ENCODE data around the gene RERG. TPM values are rescaled to one million over a fixed set of nuclear protein-coding genes. Genes with fewer than 3 reads are reported as not detected.

Gene RERG
- total and polyA plus RNA-seq, 4 donors, result 1.0 to 1.4 (median 1.1) TPM

GRCh38 chr12:15218794-15219193, 2.4 kb downstream of the RERG start (continued):
- TF ChIP-seq JUND (IDR thresholded peaks at IDR 0.05), result no peak

GRCh38 chr12:15216036-15216889, 5.0 kb downstream of the RERG start:
- Histone ChIP-seq H3K36me3 (ENCODE audit: control insufficient read depth in 4 of 4, insufficient read depth in 3 of 4, low read depth in 1 of 4, low read length in 3 of 4) (no peaks in the 10 kb centered on the region), H3K9me3 (ENCODE audit: control insufficient read depth in 4 of 4, low read length in 3 of 4) (no peaks in the 10 kb centered on the region), H3K27ac (ENCODE audit: low read depth in 1 of 2, low read length in 2 of 2) (no peak overlapping the region), H3K4me1 (ENCODE audit: control insufficient read depth in 4 of 4, insufficient read depth in 4 of 4, low read length in 3 of 4) (peaks cover 1 to 6% (median 4%) of the 10 kb centered on the region in 4 donors), H3K4me3 (ENCODE audit: low read depth in 1 of 3, low read length in 3 of 3) (no peak overlapping the region), H3K9ac (ENCODE audit: low read depth in 1 of 2, low read length in 2 of 2) (no peak overlapping the region), H3K27me3 (ENCODE audit: control insufficient read depth in 4 of 4, insufficient read depth in 4 of 4, low read length in 3 of 4) (peaks cover 0 to 9% (median 0%) of the 10 kb centered on the region in 4 donors)
- 56% methylated on average over 5 of the region's 5 CpGs for WGBS
- no peak for TF ChIP-seq FOXA2 (IDR thresholded peaks at IDR 0.05)
- no peak for TF ChIP-seq JUND (IDR thresholded peaks at IDR 0.05)
- no peak for TF ChIP-seq HNF4G (IDR thresholded peaks at IDR 0.05)
- no peak for TF ChIP-seq CTCF (IDR thresholded peaks at IDR 0.05; ENCODE audit: low read depth, low read length, missing input control)
- no peak for TF ChIP-seq GABPA (IDR thresholded peaks at IDR 0.05 in 1 of 2, conservative IDR thresholded peaks at IDR 0.05 in 1 of 2)
- TF ChIP-seq NR2F2 (IDR thresholded peaks at IDR 0.05), result no peak
- no peak for TF ChIP-seq FOXA1 (IDR thresholded peaks at IDR 0.05)
- no peak for TF ChIP-seq HNF4A (conservative IDR thresholded peaks at IDR 0.05)
- DNase-seq (ENCODE audit: low spot score), result no peak

DNA sequence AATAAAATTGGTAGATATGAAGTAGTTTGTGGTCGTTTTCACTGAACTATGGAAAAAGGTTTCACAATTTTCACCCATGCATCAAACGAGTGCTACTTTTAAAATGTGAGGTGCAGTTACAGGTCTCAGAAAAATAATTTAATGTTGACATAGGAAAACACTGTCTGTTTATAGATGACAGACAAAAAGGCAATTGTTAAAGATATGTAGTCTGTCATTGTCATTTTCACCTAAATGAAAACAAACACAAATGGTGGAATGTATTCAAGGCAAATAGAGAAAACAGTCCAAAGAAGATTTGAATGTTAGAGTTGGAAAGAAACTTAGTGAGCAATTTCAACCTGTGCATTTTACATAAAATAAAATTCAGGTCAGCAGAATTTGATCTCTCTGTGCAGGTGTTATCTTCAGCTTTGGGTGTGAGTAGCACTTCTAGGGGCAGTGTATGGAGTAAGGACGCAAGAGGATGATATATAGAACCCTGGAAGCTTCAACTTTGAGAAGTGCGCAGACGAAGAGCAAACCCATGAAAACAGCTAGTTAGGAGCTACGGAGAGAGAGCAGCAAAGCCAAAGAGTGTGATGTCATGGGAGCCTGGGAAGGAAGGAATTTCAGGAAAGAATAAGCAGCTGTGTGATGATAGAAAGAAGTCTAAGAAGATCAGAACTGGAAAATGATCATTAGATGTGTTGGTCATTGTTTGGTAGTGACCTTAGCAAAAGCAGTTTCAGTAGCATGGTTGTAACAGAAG, 6.2 kb downstream of the RERG start:
- Histone ChIP-seq H3K9ac (ENCODE audit: low read depth in 1 of 2, low read length in 2 of 2) (no peak overlapping the region), H3K27me3 (ENCODE audit: control insufficient read depth in 4 of 4, insufficient read depth in 4 of 4, low read length in 3 of 4) (peaks cover 0 to 9% (median 2%) of the 10 kb centered on the region in 4 donors), H3K36me3 (ENCODE audit: control insufficient read depth in 4 of 4, insufficient read depth in 3 of 4, low read depth in 1 of 4, low read length in 3 of 4) (no peaks in the 10 kb centered on the region), H3K9me3 (ENCODE audit: control insufficient read depth in 4 of 4, low read length in 3 of 4) (no peaks in the 10 kb centered on the region), H3K4me3 (ENCODE audit: low read depth in 1 of 3, low read length in 3 of 3) (no peak overlapping the region), H3K4me1 (ENCODE audit: control insufficient read depth in 4 of 4, insufficient read depth in 4 of 4, low read length in 3 of 4) (no peaks in the 10 kb centered on the region), H3K27ac (ENCODE audit: low read depth in 1 of 2, low read length in 2 of 2) (no peak overlapping the region)
- 71% methylated on average over 6 of the region's 6 CpGs for WGBS
- DNase-seq (ENCODE audit: low spot score), result no peak
- TF ChIP-seq HNF4A (conservative IDR thresholded peaks at IDR 0.05), result no peak
- TF ChIP-seq FOXA2 (IDR thresholded peaks at IDR 0.05), result no peak
- no peak for TF ChIP-seq SP1 (IDR thresholded peaks at IDR 0.05)
- TF ChIP-seq ZBTB33 (IDR thresholded peaks at IDR 0.05), result no peak
- TF ChIP-seq MAX (IDR thresholded peaks at IDR 0.05), result no peak
- no peak for TF ChIP-seq RXRA (IDR thresholded peaks at IDR 0.05)
- TF ChIP-seq GABPA (IDR thresholded peaks at IDR 0.05 in 1 of 2, conservative IDR thresholded peaks at IDR 0.05 in 1 of 2), result no peak
- TF ChIP-seq JUND (IDR thresholded peaks at IDR 0.05), result no peak
- no peak for TF ChIP-seq YY1 (IDR thresholded peaks at IDR 0.05)
- TF ChIP-seq TAF1 (conservative IDR thresholded peaks at IDR 0.05), result no peak
- TF ChIP-seq, protein P1, sequence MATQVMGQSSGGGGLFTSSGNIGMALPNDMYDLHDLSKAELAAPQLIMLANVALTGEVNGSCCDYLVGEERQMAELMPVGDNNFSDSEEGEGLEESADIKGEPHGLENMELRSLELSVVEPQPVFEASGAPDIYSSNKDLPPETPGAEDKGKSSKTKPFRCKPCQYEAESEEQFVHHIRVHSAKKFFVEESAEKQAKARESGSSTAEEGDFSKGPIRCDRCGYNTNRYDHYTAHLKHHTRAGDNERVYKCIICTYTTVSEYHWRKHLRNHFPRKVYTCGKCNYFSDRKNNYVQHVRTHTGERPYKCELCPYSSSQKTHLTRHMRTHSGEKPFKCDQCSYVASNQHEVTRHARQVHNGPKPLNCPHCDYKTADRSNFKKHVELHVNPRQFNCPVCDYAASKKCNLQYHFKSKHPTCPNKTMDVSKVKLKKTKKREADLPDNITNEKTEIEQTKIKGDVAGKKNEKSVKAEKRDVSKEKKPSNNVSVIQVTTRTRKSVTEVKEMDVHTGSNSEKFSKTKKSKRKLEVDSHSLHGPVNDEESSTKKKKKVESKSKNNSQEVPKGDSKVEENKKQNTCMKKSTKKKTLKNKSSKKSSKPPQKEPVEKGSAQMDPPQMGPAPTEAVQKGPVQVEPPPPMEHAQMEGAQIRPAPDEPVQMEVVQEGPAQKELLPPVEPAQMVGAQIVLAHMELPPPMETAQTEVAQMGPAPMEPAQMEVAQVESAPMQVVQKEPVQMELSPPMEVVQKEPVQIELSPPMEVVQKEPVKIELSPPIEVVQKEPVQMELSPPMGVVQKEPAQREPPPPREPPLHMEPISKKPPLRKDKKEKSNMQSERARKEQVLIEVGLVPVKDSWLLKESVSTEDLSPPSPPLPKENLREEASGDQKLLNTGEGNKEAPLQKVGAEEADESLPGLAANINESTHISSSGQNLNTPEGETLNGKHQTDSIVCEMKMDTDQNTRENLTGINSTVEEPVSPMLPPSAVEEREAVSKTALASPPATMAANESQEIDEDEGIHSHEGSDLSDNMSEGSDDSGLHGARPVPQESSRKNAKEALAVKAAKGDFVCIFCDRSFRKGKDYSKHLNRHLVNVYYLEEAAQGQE (IDR thresholded peaks at IDR 0.05), result no peak
- TF ChIP-seq RAD21 (IDR thresholded peaks at IDR 0.05), result no peak
- no peak for TF ChIP-seq HNF4G (IDR thresholded peaks at IDR 0.05)
- no peak for TF ChIP-seq NR2F2 (IDR thresholded peaks at IDR 0.05)
- TF ChIP-seq, protein P2, sequence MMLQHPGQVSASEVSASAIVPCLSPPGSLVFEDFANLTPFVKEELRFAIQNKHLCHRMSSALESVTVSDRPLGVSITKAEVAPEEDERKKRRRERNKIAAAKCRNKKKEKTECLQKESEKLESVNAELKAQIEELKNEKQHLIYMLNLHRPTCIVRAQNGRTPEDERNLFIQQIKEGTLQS (IDR thresholded peaks at IDR 0.05), result no peak
- TF ChIP-seq FOXA1 (IDR thresholded peaks at IDR 0.05), result no peak
- TF ChIP-seq CTCF (IDR thresholded peaks at IDR 0.05; ENCODE audit: low read depth, low read length, missing input control), result no peak
